Lower leg skin (tissue), 3 donors: ENCODE results near the gene PTH2.

Source experiments
- POLR2A ChIP-seq, 2 donors: fragments of 450-650 bp; IDR thresholded peaks; one replicate each; pipeline ENCODE4 v1.6.1; 2016 to 2017; ENCODE audit warnings: antibody characterized with exemption in 2 of 2, mild to moderate bottlenecking in 1 of 2, moderate library complexity in 1 of 2
- TF ChIP-seq, protein P1 (sequence below), 3 donors: fragments of 450-650 bp; IDR thresholded peaks; one replicate each; pipeline ENCODE4 v1.5.1; 2016; ENCODE audit warnings: antibody characterized with exemption in 3 of 3, mild to moderate bottlenecking in 3 of 3, moderate library complexity in 2 of 3

GRCh38 chr19:49390929-49391359 is 32.3 kb downstream of the PTH2 start:
- TF ChIP-seq, protein P1, sequence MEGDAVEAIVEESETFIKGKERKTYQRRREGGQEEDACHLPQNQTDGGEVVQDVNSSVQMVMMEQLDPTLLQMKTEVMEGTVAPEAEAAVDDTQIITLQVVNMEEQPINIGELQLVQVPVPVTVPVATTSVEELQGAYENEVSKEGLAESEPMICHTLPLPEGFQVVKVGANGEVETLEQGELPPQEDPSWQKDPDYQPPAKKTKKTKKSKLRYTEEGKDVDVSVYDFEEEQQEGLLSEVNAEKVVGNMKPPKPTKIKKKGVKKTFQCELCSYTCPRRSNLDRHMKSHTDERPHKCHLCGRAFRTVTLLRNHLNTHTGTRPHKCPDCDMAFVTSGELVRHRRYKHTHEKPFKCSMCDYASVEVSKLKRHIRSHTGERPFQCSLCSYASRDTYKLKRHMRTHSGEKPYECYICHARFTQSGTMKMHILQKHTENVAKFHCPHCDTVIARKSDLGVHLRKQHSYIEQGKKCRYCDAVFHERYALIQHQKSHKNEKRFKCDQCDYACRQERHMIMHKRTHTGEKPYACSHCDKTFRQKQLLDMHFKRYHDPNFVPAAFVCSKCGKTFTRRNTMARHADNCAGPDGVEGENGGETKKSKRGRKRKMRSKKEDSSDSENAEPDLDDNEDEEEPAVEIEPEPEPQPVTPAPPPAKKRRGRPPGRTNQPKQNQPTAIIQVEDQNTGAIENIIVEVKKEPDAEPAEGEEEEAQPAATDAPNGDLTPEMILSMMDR (IDR thresholded peaks at IDR 0.05) = no peak
- TF ChIP-seq POLR2A (IDR thresholded peaks at IDR 0.05) = no peak
